ENCODE measurements around the gene IFITM2.

- TF ChIP-seq CTCF (conservative IDR thresholded peaks at IDR 0.05): no peak
- no peak for TF ChIP-seq EZH2 (IDR thresholded peaks at IDR 0.05; ENCODE audit: low read depth)
Observed at GRCh38 chr11:298406-299065, 9.1 kb upstream of the IFITM2 start.

Measured in PC-9 (cell line).